Esophagus mucosa (tissue), 1 donor: Measurements from ENCODE around the gene JMJD4. TPM values are rescaled to one million over a fixed set of nuclear protein-coding genes. Genes with fewer than 3 reads are reported as not detected.

Experiments
- ATAC-seq: fragments of 200-7000 bp; cut with Tn5 transposase; one replicate; pipeline ENCODE4 v1.9.1; 2020
- total RNA-seq: library from RNA; stranded (reverse); gene quantifications from one replicate; pipeline ENCODE4 v1.2.4, GENCODE V29; 2023
- donor health status: DM: yes; HTN: yes; CAD: no.

Gene JMJD4
- total RNA-seq, 1 donor from 2014 or later = 10.2 TPM

DNA sequence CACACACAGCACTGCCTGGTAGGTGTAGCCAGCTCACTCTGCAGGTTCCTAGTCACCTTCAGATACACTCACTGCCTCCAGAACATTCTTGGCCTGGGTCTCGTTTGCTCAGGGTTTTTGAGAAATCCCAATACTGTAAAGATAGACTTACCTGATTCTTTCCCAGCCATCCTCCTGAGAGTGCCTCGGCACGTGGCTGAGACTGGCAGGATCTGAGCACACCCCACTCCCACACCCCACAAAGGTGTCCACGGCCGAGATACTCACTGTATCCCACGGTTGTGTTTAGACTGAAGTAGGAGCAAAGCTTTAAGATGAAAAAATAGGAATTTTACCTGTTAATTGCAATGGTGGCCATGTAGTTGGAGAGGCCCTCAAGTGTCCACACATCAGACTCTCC, 33.5 kb upstream of the JMJD4 start:
- ATAC-seq = no peak

DNA sequence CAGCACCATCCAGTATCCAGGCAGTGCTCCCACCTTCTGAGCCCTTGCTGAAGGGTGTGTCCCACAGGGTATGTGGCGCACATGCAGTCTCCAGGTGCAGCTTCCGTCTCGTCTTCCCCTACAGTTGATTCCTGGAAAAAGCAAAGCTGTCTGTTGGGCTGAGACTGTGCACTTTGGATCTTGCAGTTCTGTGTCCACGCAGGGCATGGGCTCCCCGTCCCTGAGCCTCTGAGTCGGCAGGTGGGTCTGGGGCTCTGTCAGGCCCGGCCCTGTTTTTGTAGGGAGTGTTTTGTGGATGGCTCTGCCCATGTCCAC, 33.0 kb upstream of the JMJD4 start:
- no peak for ATAC-seq

DNA sequence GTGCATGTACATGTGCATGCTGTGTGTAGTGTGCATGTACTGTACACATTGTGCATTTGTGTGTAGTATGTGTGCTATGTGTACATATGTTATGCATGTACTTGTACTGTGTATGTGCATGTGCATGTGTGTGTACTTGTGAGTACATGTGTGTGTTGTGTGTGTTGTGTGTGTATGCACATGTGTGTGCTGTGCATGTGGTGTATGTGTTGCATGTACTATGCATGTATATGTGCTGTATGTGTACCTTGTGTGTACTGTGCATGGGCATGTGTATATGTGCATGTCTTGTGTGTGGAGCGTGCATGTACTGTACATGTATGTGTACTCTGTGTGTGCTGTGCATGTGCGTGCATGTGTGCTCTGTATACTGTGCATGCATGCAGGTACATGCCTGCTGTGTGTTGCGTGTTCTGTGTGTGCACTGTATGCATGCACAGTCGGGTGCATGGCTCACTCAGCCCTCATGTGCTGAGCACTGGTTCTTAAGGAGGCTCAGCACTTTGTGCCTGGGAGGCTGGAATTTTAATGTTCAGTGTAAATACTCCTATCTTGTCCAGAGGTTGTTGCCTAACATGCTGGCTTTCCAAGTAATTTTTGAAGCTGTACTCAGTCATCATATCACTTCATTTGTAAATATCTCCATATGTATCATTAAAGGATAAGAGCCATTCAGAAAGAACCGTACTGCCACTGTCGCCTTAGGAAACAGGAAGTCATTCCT, 32.5 kb upstream of the JMJD4 start:
- ATAC-seq = no peak

DNA sequence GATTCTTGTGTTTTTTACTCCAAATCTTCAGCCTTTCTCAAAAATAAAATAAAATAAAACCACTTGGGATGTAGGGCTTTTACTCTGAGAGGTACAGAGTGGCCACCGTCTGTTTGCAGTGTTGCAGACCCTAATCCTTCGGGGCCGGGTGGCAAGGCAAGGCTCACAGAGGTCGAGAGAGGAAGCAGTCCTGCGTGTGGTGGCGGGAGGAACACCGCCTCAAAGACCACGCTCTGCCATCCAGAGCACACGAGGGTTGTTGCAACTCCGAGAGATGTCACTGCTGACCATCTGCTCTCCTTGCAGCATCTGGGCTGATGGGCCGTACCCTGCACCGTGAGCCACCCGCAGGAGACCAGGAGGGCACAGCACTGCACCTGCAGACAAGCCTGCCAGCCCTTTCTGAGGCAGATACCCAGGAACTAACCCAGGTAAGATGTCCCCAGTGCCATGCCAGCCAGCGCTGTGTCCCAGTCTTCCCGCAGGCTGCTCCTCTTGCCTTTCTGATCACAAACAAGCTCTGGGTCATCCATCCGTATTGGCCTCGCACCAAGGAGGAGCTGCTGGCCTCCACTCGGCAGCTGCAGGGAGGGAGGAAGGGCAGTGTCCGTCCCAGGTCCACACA, 31.7 kb upstream of the JMJD4 start:
- no peak for ATAC-seq

DNA sequence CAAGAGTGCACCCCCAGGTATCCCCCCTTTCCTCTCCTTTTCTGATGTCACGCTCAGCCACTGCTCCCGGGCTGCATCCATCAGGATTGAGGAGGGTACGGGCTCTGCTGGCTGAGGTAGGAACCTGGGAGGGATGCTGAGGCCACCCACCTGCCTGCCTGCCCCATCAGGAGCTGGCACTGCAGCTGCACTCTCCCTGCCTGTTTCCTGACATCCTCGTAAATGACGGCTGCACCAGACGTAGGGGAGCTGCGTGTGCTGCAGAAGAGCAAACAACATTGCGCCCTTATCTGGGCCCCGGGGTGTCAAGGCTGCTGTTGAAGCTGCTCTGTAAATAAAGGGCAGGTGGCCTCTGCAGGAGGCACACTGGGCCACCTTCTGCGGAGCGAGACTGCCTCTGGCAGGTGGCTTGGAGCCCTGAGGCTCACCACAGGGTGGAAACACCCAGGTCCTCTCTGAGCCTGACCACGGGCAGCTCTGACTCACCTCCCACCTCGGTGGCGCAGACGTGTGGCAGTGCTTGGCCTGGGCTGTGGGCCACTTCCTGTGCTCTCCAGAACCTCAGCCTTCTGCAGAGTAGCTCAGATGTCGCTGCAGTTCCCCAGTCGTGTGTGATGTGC, 31.0 kb upstream of the JMJD4 start:
- peak; percentile 12 for ATAC-seq

DNA sequence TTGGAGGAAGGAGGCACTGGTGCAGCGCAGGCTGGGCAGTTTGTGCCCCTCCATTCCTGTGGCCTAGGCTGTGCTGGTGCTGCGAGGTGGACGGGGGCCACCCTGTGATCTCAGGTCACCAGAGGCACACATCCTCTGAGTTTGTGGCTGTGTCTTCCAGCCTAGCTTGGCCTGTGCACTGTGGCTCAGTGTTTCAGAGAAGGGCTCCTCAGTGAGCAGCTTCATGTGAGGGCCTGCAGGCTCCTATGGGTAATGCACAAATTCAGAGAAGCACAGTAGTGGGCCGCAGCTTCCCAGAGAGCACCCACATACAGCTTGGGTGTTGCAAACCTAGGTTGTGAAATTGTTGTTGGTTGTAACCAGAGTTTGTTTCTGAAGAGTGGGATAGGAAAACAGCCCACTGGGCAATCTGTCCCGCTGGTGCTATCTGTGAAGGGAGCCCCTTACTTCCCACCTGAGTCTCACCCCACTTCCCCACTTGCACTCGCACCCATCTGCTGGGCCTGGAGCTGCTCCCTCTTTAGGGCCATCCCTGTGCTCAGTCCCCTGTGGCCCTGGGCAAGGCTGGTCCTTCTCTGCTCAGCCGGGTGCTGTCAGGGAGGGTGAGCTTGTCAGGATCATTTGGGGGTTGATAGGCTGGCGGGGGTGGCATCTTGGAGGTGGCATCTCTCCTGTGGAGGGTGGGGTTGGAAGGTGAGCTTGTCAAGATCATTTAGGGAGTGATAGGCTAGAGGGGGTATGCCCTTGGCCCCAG, 30.3 kb upstream of the JMJD4 start:
- no peak for ATAC-seq

DNA sequence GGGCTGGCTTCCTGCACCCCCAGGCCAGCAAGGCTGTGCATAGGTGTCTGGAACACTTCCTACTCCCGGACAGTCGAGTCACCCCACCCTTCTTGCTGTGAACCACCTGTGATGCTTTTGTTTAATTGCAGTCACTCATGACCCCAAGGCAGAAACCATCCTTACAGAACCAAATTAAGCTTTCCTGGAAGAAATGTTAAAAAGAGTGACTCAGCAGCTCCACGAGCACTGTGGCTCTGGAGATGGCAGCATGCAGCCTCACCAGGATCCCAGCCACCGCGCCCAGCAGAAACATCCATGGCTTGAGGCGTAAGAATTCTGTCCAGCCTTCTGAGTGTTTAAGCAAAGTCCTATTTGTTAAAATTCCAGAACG, 28.9 kb upstream of the JMJD4 start:
- ATAC-seq = peak; percentile 54

DNA sequence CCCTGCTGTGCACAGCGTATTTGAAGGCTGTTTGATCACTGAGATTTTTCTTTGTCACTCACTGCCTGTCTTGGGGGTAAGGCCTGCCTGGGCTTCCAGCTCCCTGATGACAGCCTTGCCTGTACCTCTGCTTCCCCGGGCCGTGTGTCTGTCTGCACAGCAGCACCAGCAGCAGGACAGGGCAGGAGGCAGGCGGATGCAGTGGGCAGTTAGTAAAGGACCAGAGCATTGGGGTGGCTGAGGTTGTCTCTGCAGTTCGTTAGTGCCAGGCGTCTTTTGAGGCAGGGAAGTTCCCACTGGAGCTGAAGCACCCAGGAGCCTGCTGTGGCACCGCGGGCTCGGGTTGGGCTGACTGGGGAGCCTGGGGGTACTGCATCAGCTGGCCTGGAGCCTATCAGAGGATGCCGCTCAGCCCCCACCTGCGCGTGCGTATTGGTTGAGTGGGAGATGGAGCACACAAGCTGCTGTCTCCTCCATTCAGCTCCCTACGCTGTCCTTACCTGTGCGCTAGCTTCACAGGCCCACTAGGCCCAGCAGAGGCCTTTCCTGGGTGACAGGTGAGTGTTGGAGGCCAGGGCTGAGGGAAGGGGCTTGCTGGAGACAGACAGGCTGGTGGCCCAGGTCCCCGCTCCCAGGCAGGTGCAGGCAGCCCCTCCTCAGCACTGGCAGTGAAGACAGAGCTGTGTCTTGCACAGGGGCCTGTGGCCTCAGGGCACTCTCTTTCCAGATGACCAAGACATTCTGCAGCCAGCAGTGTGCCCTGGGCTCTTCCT, 28.3 kb upstream of the JMJD4 start:
- no peak for ATAC-seq

DNA sequence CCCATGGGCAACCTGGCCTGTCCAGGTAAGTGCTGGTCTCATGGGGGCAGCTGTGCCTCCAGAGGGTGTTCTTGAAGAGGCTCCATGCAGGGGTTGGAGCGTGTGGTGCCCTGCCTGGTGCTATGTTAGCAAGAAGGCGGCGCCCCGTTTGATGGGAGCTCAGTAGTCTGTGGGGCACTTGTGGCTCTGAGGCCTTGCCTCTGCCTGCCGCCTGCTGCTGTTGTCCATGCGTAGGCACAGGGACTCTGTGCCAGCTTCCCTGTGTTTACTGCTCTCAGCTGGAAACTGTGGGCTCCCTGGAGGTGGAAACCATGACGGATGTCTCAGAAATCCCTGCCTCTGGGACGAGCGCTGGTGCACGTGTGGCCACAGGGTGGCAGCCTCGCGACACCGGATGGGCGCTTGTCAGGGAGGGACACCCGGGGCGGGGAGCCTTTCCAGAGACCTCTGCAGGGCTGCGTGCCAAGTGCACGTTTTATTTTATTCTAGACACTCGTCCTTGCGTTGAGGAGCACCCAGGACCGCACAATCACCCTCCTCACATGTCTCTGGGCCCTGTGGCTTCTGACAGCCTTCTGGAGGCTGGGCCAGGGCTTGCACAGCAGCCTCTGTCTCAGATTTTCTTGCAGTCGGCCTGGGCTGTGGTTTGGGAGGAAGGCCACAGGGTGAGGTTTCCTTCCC, 27.3 kb upstream of the JMJD4 start:
- peak; percentile 79 for ATAC-seq

DNA sequence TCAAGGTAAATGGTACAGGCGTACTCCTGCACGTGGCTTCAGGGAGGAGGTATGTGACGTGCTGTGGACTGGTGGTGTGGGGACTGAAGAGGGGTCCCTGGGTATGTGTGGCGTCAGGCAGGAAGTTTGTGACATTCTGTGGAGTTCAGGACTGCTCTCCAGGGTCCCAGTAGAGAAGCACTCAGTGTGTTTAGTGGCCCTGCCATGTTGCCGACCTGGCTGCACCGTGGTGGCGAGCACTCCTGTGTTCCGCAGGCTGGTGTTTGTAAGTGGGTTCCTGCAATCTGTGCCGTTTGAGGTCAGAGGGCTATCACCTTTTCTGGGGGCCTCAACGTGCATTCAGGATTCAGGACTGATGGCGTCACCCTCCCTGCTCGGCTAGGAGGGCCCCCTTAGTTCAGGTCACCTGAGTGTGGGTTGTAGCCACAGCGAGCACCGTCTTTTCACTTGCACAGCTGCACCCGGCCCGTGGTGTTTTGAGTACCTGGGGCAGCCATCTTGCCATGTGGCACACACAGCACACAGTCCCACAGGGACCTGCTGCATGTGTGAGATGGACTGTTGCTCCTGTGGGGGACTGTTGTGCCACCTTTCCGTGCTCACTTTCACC, 26.6 kb upstream of the JMJD4 start:
- ATAC-seq = no peak

DNA sequence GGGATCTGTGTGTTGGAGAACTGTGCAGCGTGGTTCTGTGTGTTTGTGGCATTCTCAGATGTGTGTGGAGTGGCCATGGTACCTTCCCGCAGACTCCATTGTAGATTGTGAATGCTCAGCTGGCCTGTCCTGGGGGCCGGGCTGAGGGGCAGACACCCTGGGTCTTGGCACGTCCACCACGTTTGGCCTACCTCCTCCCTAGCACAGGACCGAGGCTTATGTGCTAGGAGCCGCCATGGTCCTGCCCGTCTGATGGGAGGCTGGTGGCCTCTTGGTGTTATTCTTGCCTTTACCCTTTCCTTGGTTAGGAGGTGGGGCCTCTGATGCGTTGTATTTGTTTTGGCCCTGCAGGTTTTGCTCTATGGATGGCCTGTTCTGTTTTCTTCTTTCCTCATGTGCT, 25.3 kb upstream of the JMJD4 start:
- no peak for ATAC-seq

DNA sequence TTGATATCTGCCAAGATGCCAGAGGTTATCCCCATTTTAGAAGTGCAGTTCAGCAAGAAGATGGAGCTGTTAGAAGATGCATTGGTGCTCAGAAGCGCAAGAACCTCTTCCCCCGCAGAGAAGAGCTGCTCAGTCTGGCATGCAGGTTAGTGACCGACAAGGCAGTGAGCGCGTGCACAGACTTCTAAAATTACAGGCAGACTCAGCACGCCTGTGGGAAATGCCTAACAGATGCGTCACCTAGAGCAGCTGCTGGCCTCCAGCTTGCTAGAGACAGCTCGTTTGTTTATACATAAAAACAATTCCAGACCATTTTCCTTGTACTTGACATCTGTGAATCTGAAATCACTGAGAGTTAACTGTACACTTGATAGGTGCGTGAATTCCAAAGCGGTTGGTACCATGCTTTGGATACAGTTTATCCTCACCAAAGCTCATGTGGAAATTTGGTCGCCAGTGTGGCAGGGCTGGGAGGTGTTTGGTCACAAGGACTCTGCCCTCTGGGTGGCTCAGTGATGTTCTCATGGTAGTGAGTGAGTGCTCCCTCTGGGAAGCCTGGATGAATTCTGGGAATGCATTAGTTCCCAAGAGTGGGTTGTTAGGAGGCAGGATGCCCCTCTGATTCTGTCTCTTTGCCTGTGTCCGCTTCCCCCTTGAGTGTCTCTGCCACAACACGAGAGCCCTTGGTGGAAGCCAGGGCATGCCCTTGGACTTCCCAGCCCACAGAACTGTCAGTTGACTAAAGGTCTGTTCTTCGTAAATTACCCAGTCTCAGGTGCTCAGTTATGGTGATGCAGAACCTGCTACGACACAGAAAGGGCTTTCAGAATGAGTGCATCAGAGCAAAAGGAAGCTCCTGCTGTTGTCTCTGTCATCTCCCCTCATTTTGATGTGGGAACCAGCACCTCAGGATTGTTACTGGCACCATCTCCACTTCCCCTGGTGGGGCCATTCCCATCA, 24.5 kb upstream of the JMJD4 start:
- no peak for ATAC-seq

DNA sequence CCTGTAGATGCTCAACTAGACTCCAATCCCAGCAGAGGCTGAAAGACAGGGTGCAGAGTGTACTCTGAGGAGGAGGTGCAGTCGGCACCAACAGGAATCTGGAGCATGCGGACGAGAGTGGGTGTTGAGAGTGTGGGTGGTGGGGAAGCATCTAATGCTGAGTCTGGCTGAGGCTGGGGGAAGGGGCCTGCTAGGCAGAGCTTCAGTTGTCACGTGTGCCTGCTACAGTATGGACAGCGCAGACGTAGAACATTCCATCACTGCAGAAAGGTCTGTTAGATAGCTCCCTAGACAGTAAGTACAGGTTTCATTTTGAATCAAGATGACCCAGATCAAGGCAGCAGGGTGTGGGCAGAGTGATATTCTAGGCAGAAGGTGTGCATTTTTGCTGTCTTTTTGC, 23.3 kb upstream of the JMJD4 start:
- no peak for ATAC-seq

DNA sequence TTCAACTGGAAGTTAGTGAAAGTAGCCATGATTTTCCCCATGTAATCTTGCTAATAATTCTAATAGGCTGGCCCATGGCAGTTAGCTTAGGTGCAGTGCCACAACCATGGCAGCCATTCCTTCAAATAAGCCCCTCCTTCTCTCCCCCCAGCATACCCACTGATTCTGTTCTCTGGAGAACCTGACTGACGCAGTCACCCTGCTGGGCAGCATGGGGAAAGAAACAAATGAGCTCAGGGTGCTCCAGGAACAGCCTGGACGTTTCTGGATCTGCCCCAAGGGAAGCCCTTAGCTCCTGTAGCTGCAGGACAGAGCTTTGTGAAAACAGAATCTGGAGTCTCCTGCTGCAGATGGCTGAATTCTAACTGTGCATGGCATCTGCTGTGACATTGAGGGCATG, 22.7 kb upstream of the JMJD4 start:
- no peak for ATAC-seq

DNA sequence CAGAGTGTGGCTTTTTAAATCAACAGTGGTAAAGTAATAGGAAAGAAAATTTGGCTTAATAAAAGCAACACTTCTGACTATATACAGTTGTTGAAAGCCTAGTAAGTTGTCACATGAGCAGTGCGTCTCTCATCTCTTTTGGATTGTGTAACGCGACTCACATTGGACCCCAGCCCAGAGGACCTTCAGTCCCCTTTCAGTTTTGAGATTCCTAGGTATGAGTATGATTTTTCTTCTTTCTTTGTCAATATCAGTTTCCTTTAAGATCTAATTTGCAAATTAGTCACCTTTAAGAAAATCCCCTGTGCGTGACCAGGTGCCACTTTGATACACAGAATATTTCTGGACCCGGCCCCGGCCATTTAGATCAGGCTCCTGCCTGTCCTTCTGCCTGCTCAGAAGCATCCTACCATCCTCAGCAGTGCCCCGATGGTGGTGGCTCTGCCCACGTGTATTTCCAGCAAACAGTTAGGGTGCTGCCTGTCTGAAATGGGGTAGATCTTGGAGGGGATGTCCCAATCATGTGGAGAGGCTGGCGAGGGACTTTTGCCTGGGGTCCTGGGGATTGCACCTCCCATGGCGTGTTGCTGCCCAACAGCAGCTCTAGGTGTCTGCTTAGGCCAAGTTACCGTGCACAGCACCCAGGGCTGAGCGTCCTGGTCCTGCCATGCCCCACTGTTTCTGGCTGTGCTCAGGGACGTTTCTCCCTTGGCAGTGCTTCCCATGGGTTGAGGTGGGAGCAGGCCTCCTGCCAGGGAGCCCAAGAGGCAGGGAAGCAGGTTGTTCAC, 21.3 kb upstream of the JMJD4 start:
- ATAC-seq = no peak

DNA sequence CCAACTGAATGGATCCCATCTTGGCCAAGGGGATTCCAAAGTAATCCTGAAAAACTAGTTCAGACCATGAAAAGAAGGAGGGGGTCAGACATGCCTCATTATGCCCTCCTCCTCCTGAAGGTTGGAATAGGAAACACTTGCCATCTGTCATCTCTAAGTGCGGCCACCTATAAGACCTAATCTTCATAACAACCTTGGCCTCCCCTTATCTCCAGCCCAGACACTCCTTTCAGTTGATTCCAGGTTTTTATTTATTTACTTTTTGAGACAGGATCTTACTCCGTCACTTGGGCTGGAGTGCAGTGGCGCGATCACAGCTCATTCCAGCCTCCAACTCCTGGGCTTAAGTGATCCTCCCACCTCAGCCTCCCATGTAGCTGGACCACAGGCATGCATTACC, 19.9 kb upstream of the JMJD4 start:
- ATAC-seq = no peak

DNA sequence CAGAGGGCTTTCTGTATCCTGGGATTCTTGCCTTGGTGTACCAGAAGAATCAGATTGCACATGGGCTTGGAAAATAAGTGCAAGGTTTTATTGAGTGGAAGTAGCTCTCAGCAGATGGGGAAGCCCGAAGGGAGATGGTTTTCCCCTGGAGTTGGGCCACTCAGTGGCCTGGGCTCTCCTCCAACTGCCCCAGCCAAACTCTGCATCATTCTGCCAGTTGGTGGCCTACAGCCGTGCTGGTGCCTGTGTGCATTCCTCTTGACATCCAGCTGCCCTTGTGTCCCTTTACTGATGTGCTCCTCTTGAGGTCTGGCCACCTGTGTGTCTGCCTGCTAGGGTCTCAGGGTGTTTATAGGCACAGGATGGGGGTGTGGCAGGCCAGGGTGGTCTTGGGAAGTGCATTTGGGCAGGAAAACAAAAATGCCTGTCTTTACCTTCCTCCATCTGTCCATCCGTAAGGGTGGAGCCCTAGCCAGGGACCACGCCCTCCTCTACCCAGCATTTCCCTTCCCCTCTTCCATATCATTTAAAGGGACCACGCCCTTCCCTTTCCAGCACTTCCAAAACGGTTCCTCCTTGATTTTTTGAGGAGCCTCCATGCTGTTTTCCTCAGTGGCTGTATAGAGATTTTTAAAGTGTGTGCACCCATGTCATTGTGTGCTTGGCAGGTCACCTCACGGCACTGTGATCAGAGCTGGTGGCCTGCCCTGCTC, 19.1 kb upstream of the JMJD4 start:
- no peak for ATAC-seq

DNA sequence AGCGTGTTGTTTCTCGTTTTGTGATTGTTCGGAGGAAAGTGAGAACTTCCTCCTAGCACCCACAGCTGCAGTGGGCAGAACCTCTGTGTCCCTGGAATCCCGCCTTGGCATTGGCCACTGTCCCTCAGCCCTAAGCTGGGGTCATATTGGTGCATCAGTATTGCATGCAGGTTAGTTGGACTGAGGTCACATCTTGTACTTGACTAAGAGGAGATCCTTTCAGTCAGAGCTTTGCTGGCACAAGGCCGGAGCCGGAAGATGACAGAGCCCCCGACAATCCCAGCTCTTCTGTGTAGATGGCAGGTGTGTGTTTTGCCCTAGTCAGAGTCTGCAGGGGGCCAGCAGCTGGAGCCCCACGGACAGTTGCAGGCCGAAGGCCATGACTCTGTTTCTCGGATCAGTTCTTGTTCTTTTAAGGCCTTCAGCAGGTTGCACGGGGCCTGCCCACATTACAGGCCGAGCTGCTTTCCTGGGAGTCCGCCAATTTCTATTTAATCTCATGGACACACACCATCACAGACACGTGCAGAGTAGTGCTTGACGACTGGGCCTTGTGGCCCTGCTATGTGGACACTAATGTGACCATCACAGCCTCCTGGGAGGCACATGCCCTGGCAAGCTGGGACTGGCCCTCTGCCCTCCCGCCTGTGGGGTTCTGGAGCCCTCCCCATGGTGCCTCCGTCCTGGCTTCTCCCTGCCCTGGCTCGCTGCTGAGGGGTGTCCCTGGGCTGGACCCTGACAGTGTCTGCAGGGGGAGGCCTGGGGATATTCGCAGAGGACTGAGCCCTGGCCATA, 15.0 kb upstream of the JMJD4 start:
- no peak for ATAC-seq
